Bronchial epithelial cell (primary cell): ENCODE measurements around the gene MAVS. TPM values are rescaled to one million over a fixed set of nuclear protein-coding genes. Genes with fewer than 3 reads are reported as not detected.
"Not testable (repeated sequence)": the region's sequence is repeated elsewhere in the genome, so short reads cannot be mapped to it uniquely, and the experiment has no call there.

ENCODE experiments used
- DNase-seq: peaks from one replicate; pipeline ENCODE4 v3.0.0-alpha.2; 2010; ENCODE audit warnings: low read depth
- FAIRE-seq: peaks from 2 replicates; lab custom pipeline; 2011; peaks lifted over from hg19 to GRCh38; lab: Jason Lieb, UNC
- H3K27me3 ChIP-seq: 2 replicates; pipeline ENCODE4 v1.5.1; 2011; ENCODE audit warnings: low read length; ENCODE audit not compliant: control insufficient read depth, insufficient read depth
- H3K36me3 ChIP-seq: 2 replicates; pipeline ENCODE4 v1.5.1; 2011; ENCODE audit warnings: low read length; ENCODE audit not compliant: control insufficient read depth, insufficient read depth
- H3K4me3 ChIP-seq: 2 replicates; pipeline ENCODE4 v1.5.1; 2011; ENCODE audit warnings: mild to moderate bottlenecking, low read depth, low read length, control low read depth
- CTCF ChIP-seq: IDR thresholded peaks from 2 replicates; pipeline ENCODE4 v1.5.1; 2011; ENCODE audit warnings: mild to moderate bottlenecking, moderate library complexity, low read length, control low read depth, inconsistent platforms; ENCODE audit not compliant: insufficient read depth, severe bottlenecking
- total RNA-seq: library from RNA; depleted of rRNA; stranded (reverse); fragments of >200 nt; gene quantifications from 2 replicates; pipeline ENCODE4 v1.2.1, GENCODE V29; 2014

MAVS gene
- total RNA-seq, 1 donor from 2014 or later, result 9.7 TPM

- TF ChIP-seq CTCF, result no peak
- Histone ChIP-seq H3K36me3 (peaks cover 3% of the 10 kb centered on the region), H3K4me3 (no peak overlapping the region), H3K27me3 (no peaks in the 10 kb centered on the region)
- FAIRE-seq, result no peak
- DNase-seq, result no peak
Measured at GRCh38 chr20:3874194-3874844, 27.7 kb downstream of the MAVS start.

- DNase-seq (no peak), FAIRE-seq (no peak)
- Histone ChIP-seq H3K36me3 (peaks cover 3% of the 10 kb centered on the region), H3K4me3 (no peak overlapping the region), H3K27me3 (no peaks in the 10 kb centered on the region)
- TF ChIP-seq CTCF, result no peak
Measured at GRCh38 chr20:3875378-3875974, 28.8 kb downstream of the MAVS start.

GRCh38 chr20:3876000-3876399, 29.4 kb downstream of the MAVS start:
- H3K27me3 ChIP-seq, result no peaks in the 10 kb centered on the region
- H3K4me3 ChIP-seq, result no peak overlapping the region
- FAIRE-seq (no peak), DNase-seq (no peak)
- no peak for TF ChIP-seq CTCF
- H3K36me3 ChIP-seq, result peaks cover 3% of the 10 kb centered on the region

GRCh38 chr20:3876676-3877075, 30.0 kb downstream of the MAVS start:
- no peaks in the 10 kb centered on the region for H3K27me3 ChIP-seq
- H3K4me3 ChIP-seq, result no peak overlapping the region
- FAIRE-seq (no peak), DNase-seq (no peak)
- H3K36me3 ChIP-seq, result peaks cover 2% of the 10 kb centered on the region
- TF ChIP-seq CTCF, result no peak

- not testable (repeated sequence) for H3K4me3 ChIP-seq, H3K27me3 ChIP-seq, DNase-seq, FAIRE-seq, H3K36me3 ChIP-seq
Measured at GRCh38 chr20:3878921-3879274, 32.3 kb downstream of the MAVS start.

GRCh38 chr20:3885715-3886114, 39.1 kb downstream of the MAVS start:
- Histone ChIP-seq H3K36me3 (peaks cover 1% of the 10 kb centered on the region), H3K27me3 (no peaks in the 10 kb centered on the region), H3K4me3 (no peak overlapping the region)
- TF ChIP-seq CTCF, result no peak
- FAIRE-seq (no peak), DNase-seq (no peak)
